Middle frontal gyrus (tissue), 1 donor: ENCODE data around the gene PDK1.
"Not testable (repeated sequence)": the region's sequence is repeated elsewhere in the genome, so short reads cannot be mapped to it uniquely, and the experiment has no call there.

Experiments used
- DNase-seq: peaks from one replicate; pipeline ENCODE4 v3.0.0-alpha.2; 2015; ENCODE audit warnings: low spot score; ENCODE audit errors: extremely low spot score

PDK1 gene

GRCh38 chr2:172555522-172556283 lies at the start of gene PDK1:
PDK1 (plus strand) TSS chr2:172556090; CDS start chr2:172556151, 61 bp downstream.
- DNase-seq, result peak; percentile 77

GRCh38 chr2:172507199-172507598 lies 48.7 kb upstream of the PDK1 start:
- DNase-seq, result no peak

GRCh38 chr2:172510088-172510487 lies 45.8 kb upstream of the PDK1 start:
- DNase-seq, result no peak

- DNase-seq, result no peak
Measured at GRCh38 chr2:172510548-172510947, 45.3 kb upstream of the PDK1 start.

- DNase-seq, result no peak
Measured at GRCh38 chr2:172512810-172513523, 42.9 kb upstream of the PDK1 start.

- DNase-seq, result no peak
Measured at GRCh38 chr2:172513524-172513900, 42.4 kb upstream of the PDK1 start.

GRCh38 chr2:172513935-172514586 lies 41.8 kb upstream of the PDK1 start:
- DNase-seq, result no peak

GRCh38 chr2:172516299-172516698 lies 39.6 kb upstream of the PDK1 start:
- no peak for DNase-seq

- no peak for DNase-seq
Measured at GRCh38 chr2:172518995-172519394, 36.9 kb upstream of the PDK1 start.

- DNase-seq, result no peak
Measured at GRCh38 chr2:172525601-172526000, 30.3 kb upstream of the PDK1 start.

- no peak for DNase-seq
Measured at GRCh38 chr2:172531309-172531708, 24.6 kb upstream of the PDK1 start.

- DNase-seq, result not testable (repeated sequence)
Measured at GRCh38 chr2:172532461-172532860, 23.4 kb upstream of the PDK1 start.

- no peak for DNase-seq
Measured at GRCh38 chr2:172533687-172534086, 22.2 kb upstream of the PDK1 start.

- no peak for DNase-seq
Measured at GRCh38 chr2:172535119-172535518, 20.8 kb upstream of the PDK1 start.

GRCh38 chr2:172537851-172538250 lies 18.0 kb upstream of the PDK1 start:
- DNase-seq, result not testable (repeated sequence)

- no peak for DNase-seq
Measured at GRCh38 chr2:172539767-172540166, 16.1 kb upstream of the PDK1 start.

GRCh38 chr2:172540421-172540820 lies 15.5 kb upstream of the PDK1 start:
- DNase-seq, result no peak

- no peak for DNase-seq
Measured at GRCh38 chr2:172545408-172546075, 10.3 kb upstream of the PDK1 start.

GRCh38 chr2:172549131-172549530 lies 6.8 kb upstream of the PDK1 start:
- no peak for DNase-seq

GRCh38 chr2:172549802-172550201 lies 6.1 kb upstream of the PDK1 start:
- DNase-seq, result not testable (repeated sequence)

- DNase-seq, result no peak
Measured at GRCh38 chr2:172550419-172550818, 5.5 kb upstream of the PDK1 start.

GRCh38 chr2:172551271-172551670 lies 4.6 kb upstream of the PDK1 start:
- no peak for DNase-seq
